IMR-90 (cell line): ENCODE measurements around the gene RAB30. TPM values are rescaled to one million over a fixed set of nuclear protein-coding genes. Genes with fewer than 3 reads are reported as not detected.

Source experiments
- ATAC-seq: fragments of 200-7000 bp; cut with Tn5 transposase; 2 replicates; pipeline ENCODE4 v1.9.1; 2020; ENCODE audit warnings: low read depth, mild to moderate bottlenecking, moderate library complexity
- BruUV-seq: library from RNA; stranded (reverse); fragments of 400-500 nt; replicated peaks from 2 replicates; lab custom pipeline; 2021; lab: Mats Ljungman, UMichigan
- CTCF ChIA-PET: fragments of 300-600 bp; formaldehyde crosslinking; extraction: SDS; loops from one replicate; lab custom pipeline; 2021; ENCODE audit warnings: antibody characterized with exemption; lab: Yijun Ruan, JAX
- POLR2A ChIA-PET: fragments of 300-600 bp; sonication (Branson Sonifier 250); formaldehyde crosslinking; loops from one replicate; lab custom pipeline; 2022; ENCODE audit warnings: antibody characterized with exemption; ENCODE audit not compliant: unreplicated experiment; lab: Charles Lee
- DNase-seq: peaks from one replicate; pipeline ENCODE4 v3.0.0; 2013
- H2AFZ ChIP-seq: replicated peaks from 2 replicates; pipeline ENCODE3; 2013; ENCODE audit warnings: low read length, mild to moderate bottlenecking; ENCODE audit not compliant: poor library complexity
- H2AK5ac ChIP-seq: 2 replicates; pipeline ENCODE4 v1.6.1; 2013; ENCODE audit warnings: low read depth, low read length, inconsistent platforms
- H2AK9ac ChIP-seq: replicated peaks from 2 replicates; pipeline ENCODE3; 2013; ENCODE audit warnings: mild to moderate bottlenecking, low read depth, low read length, moderate library complexity; ENCODE audit not compliant: poor library complexity
- H2BK120ac ChIP-seq: 2 replicates; pipeline ENCODE4 v1.6.1; 2013; ENCODE audit warnings: low read depth, low read length, inconsistent platforms
- H2BK15ac ChIP-seq: 3 replicates; pipeline ENCODE4 v1.6.1; 2013; ENCODE audit warnings: low read depth, low read length, inconsistent platforms
- H2BK20ac ChIP-seq: 2 replicates; pipeline ENCODE4 v1.6.1; 2013; ENCODE audit warnings: low read depth, mild to moderate bottlenecking, inconsistent platforms, low read length, moderate library complexity
- H2BK5ac ChIP-seq: 2 replicates; pipeline ENCODE4 v1.6.1; 2013; ENCODE audit warnings: mild to moderate bottlenecking, low read depth, low read length, inconsistent platforms; ENCODE audit not compliant: poor library complexity, severe bottlenecking
- H3K14ac ChIP-seq: replicated peaks from 2 replicates; pipeline ENCODE4 v1.6.1; 2013; ENCODE audit warnings: low read depth, low read length, inconsistent platforms
- H3K18ac ChIP-seq: 2 replicates; pipeline ENCODE4 v1.6.1; 2013; ENCODE audit warnings: low read depth, low read length, control low read depth
- H3K23ac ChIP-seq: 2 replicates; pipeline ENCODE4 v1.6.1; 2013; ENCODE audit warnings: low read depth, low read length, inconsistent platforms
- H3K27ac ChIP-seq: 2 replicates; pipeline ENCODE4 v1.5.1; 2013; ENCODE audit warnings: mild to moderate bottlenecking, control low read depth, low read length; ENCODE audit not compliant: insufficient read depth
- H3K27me3 ChIP-seq: 2 replicates; pipeline ENCODE4 v1.6.1; 2013; ENCODE audit warnings: low read length; ENCODE audit not compliant: control insufficient read depth, insufficient read depth
- H3K36me3 ChIP-seq: 2 replicates; pipeline ENCODE4 v1.6.1; 2013; ENCODE audit warnings: low read length, mixed read lengths; ENCODE audit not compliant: control insufficient read depth, insufficient read depth
- H3K4ac ChIP-seq: 2 replicates; pipeline ENCODE4 v1.6.1; 2013; ENCODE audit warnings: low read depth, low read length, inconsistent platforms
- H3K4me1 ChIP-seq: 2 replicates; pipeline ENCODE4 v1.6.1; 2013; ENCODE audit warnings: low read length, mixed read lengths; ENCODE audit not compliant: control insufficient read depth, insufficient read depth
- H3K4me2 ChIP-seq: 2 replicates; pipeline ENCODE4 v1.6.1; 2013; ENCODE audit warnings: low read depth, mild to moderate bottlenecking, control low read depth, low read length, moderate library complexity
- H3K4me3 ChIP-seq: 2 replicates; pipeline ENCODE4 v1.5.1; 2013; ENCODE audit warnings: low read depth, mild to moderate bottlenecking, control low read depth, low read length, moderate library complexity; ENCODE audit not compliant: insufficient read depth
- H3K56ac ChIP-seq: 2 replicates; pipeline ENCODE4 v1.6.1; 2013; ENCODE audit warnings: low read length, inconsistent platforms; ENCODE audit not compliant: insufficient read depth; ENCODE audit errors: extremely low read depth
- H3K79me1 ChIP-seq, 2 experiments: 2 replicates each; pipeline ENCODE4 v1.6.1; 2013; ENCODE audit warnings: low read length in 2 of 2, inconsistent platforms in 1 of 2, low read depth in 1 of 2
- H3K9ac ChIP-seq: 2 replicates; pipeline ENCODE4 v1.6.1; 2013; ENCODE audit warnings: low read depth, low read length, control low read depth
- H3K9me1 ChIP-seq: 2 replicates; pipeline ENCODE4 v1.6.1; 2013; ENCODE audit warnings: low read length, inconsistent platforms; ENCODE audit not compliant: insufficient read depth
- H3K9me3 ChIP-seq: 2 replicates; pipeline ENCODE4 v1.6.1; 2013; ENCODE audit warnings: low read length; ENCODE audit not compliant: control insufficient read depth, insufficient read depth
- H4K20me1 ChIP-seq: 2 replicates; pipeline ENCODE4 v1.6.1; 2013; ENCODE audit warnings: low read length, inconsistent platforms; ENCODE audit not compliant: insufficient read depth
- H4K5ac ChIP-seq: 2 replicates; pipeline ENCODE4 v1.6.1; 2013; ENCODE audit warnings: mild to moderate bottlenecking, low read depth, low read length, control low read depth
- H4K8ac ChIP-seq, 2 experiments: 2 replicates each; pipeline ENCODE4 v1.6.1; 2013; ENCODE audit warnings: low read depth in 2 of 2, low read length in 2 of 2, control low read depth in 1 of 2, inconsistent platforms in 1 of 2
- H4K91ac ChIP-seq: 2 replicates; pipeline ENCODE4 v1.6.1; 2013; ENCODE audit warnings: low read depth, low read length, inconsistent platforms; ENCODE audit not compliant: insufficient read depth
- BHLHE40 ChIP-seq: fragments of 150-350 bp; IDR thresholded peaks from 2 replicates; pipeline ENCODE4 v1.6.1; 2016; ENCODE audit warnings: mild to moderate bottlenecking, low read depth, low read length
- FOS ChIP-seq: fragments of 150-350 bp; IDR thresholded peaks from 2 replicates; pipeline ENCODE4 v1.6.1; 2016; ENCODE audit warnings: low read depth, low read length
- MAFK ChIP-seq: IDR thresholded peaks from 2 replicates; pipeline ENCODE4 v1.6.1; 2012; ENCODE audit warnings: low read depth, low read length, improper control_type of control experiment
- RCOR1 ChIP-seq: IDR thresholded peaks from 2 replicates; pipeline ENCODE4 v1.6.1; 2012; ENCODE audit warnings: mild to moderate bottlenecking, low read length, improper control_type of control experiment; ENCODE audit not compliant: insufficient replicate concordance
- WGBS, 2 experiments: methylation state at CpG; one replicate each; pipeline versions ENCODE4 v1.1.5 to v1.1.7; 2013; ENCODE audit warnings: missing lambda C conversion rate in 2 of 2; ENCODE audit not compliant: insufficient read length in 1 of 2; ENCODE audit errors: extremely low coverage in 2 of 2; 5-methylcytosine and 5-hydroxymethylcytosine counted together
- dilution Hi-C: fragments of 300-500 bp; cut with HindIII; formaldehyde crosslinking; loops from one replicate; pipeline ENCODE4 v1.14.3; 2018; ENCODE audit warnings: low sequenced_read_pairs; ENCODE audit not compliant: unreplicated experiment
- in situ Hi-C: fragments of 300-500 bp; cut with MboI; formaldehyde crosslinking; loops from 3 replicates; pipeline ENCODE4 v1.14.3; 2019; ENCODE audit warnings: low sequenced_read_pairs, inconsistent platforms, mixed read lengths
- intact Hi-C: fragments of 100-400 bp; cut with micrococcal nuclease; formaldehyde crosslinking; loops from 2 replicates; pipeline ENCODE4 v1.10.0; 2022
- polyA plus RNA-seq, 3 experiments: library from polyadenylated mRNA; depleted of rRNA; stranded (reverse); fragments of >200 nt; gene quantifications; 2 replicates each; pipeline ENCODE4 v1.2.3, GENCODE V29; 2012; ENCODE audit warnings: low replicate concordance in 1 of 3
- total RNA-seq: library from RNA; depleted of rRNA; stranded (reverse); fragments of >200 nt; gene quantifications from 2 replicates; pipeline ENCODE4 v1.2.3, GENCODE V29; 2012

The RAB30 gene
- total and polyA plus RNA-seq, 2 of the 4 experiments (the other 2 are of a cell fraction): 7.2 to 25.6 TPM

GRCh38 chr11:83088965-83089364 lies 17.3 kb upstream of the RAB30 start:
- Histone ChIP-seq H4K20me1 (no peaks in the 10 kb centered on the region), H2AK9ac (no peak overlapping the region), H2BK120ac (no peak overlapping the region), H2AFZ (no peak overlapping the region), H3K27me3 (no peaks in the 10 kb centered on the region), H4K5ac (no peak overlapping the region), H3K14ac (no peak overlapping the region), H2BK20ac (no peak overlapping the region), H3K9me3 (no peaks in the 10 kb centered on the region), H3K79me1 (no peaks in the 10 kb centered on the region), H3K23ac (no peak overlapping the region), H3K4me1 (peaks cover 4% of the 10 kb centered on the region; the same call in 1 of the 2 replicates), H2BK15ac (no peak overlapping the region), H3K56ac (no peak overlapping the region), H3K4me2 (no peak overlapping the region), H3K9me1 (no peaks in the 10 kb centered on the region), H4K8ac (no peak overlapping the region), H3K4ac (no peak overlapping the region), H3K4me3 (no peak overlapping the region), H3K18ac (no peak overlapping the region), H3K36me3 (no peaks in the 10 kb centered on the region), H2AK5ac (no peak overlapping the region), H3K9ac (no peak overlapping the region), H2BK5ac (no peak overlapping the region), H3K27ac (no peak overlapping the region), H4K91ac (no peak overlapping the region)
- ChIA-PET POLR2A (no interaction called here), CTCF (interaction anchor here (1.3 kb wide), 1 partner anchor 13 kb away, joined by 7 read pairs; no protein-coding TSS in a partner anchor)
- intact Hi-C loops (no loop called here), in situ Hi-C loops (no loop called here), dilution Hi-C loops (no loop called here)
- 100% methylated on average over 2 of the region's 2 CpGs; no CpG with 5 or more reads in 1 of the 2 experiments for WGBS, 2 experiments
- BruUV-seq: no TSS peak
- no peak for ATAC-seq
- DNase-seq: no peak
- no peak for TF ChIP-seq FOS
- TF ChIP-seq MAFK: no peak
- no peak for TF ChIP-seq RCOR1
- no peak for TF ChIP-seq BHLHE40
